Measurements from ENCODE around the gene SSR3.
"Not testable (repeated sequence)": the region's sequence is repeated elsewhere in the genome, so short reads cannot be mapped to it uniquely, and the experiment has no call there.

SSR3 gene

DNA sequence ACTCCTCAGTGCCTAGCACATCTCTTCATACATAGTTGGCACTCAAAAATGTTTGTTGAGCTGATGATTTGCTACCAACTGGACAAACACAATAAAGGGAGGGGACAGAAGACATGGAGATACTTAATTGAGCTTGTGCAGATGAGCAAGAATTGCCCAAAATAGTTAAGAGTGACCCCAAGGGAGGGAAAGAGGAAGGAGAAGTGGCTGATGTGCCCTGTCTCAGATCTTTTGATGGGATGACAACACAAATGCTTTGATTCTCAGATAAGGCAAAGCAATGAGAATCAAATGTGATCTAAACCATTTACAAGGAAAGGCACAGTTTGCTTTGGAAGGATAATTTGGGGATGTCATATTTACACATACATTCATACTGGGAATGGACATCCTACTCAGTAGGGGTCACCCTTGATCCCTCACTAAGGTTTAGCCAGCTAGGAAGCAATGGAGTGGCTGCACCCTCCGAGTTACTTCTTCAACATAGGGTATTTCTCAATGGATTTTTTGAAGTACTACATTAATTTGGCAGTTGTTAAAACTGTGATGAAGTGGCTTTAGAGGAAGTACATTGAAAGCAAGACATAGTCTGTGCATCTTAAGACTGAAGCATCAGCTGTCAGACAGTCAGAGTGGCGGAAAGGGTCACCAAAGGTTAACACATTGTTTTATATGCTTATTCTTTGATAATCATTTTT is 21.9 kb upstream of the SSR3 start:
- no peak for TF ChIP-seq CTCF (IDR thresholded peaks at IDR 0.05; ENCODE audit: low read length, missing control alignments)
- DNase-seq (ENCODE audit: low read depth), result peak; percentile 25

GRCh38 chr3:156576051-156576450 is 21.1 kb upstream of the SSR3 start:
- H3K4me3 ChIP-seq (replicated peaks; ENCODE audit: low read depth, low read length), result no peak overlapping the region
- no peak for DNase-seq (ENCODE audit: low read depth)
- TF ChIP-seq CTCF (IDR thresholded peaks at IDR 0.05; ENCODE audit: low read length, missing control alignments), result no peak

More for the DNA sequence above, 21.9 kb upstream of the SSR3 start:
- H3K4me3 ChIP-seq (replicated peaks; ENCODE audit: low read depth, low read length), result no peak overlapping the region

DNA sequence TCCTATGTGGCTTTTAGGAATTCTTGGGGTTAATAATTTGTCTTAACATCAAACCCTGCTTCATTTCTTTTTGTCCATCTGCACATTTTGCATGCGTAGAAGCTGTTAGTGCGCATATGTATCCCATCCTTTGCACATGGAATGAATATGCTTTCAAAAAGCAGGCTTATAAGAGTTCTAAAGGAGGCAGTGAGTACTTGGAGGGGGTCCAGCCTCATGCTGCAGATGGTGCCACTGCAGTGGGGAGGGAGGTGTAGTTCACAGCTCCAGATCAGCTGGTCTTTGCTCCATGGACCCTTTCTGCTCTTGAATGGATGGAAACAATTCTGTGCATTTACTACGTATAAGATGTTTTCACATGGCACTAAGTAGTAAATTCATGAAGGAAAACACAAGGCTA is 20.7 kb upstream of the SSR3 start:
- no peak for TF ChIP-seq CTCF (IDR thresholded peaks at IDR 0.05; ENCODE audit: low read length, missing control alignments)
- no peak for DNase-seq (ENCODE audit: low read depth)
- H3K4me3 ChIP-seq (replicated peaks; ENCODE audit: low read depth, low read length), result no peak overlapping the region

DNA sequence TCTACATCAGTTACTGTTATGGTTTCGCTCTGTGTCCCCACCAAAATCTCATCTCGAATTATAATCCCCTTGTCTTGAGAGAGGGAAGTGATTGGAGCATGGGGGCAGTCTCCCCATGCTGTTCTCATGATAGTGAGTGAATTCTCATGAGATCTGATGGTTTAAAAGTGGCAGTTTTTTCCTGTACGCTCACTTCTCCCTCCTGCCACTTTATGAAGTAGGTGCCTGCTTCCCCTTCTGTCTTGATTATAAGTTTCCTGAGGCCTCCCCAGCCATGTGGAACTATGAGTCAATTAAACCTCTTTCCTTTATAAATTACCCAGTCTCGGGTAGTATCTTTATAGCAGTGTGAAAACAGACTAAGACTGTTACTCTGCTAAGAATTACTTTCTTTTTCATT is 15.0 kb upstream of the SSR3 start:
- DNase-seq (ENCODE audit: low read depth); H3K4me3 ChIP-seq (replicated peaks; ENCODE audit: low read depth, low read length): not testable (repeated sequence)

DNA sequence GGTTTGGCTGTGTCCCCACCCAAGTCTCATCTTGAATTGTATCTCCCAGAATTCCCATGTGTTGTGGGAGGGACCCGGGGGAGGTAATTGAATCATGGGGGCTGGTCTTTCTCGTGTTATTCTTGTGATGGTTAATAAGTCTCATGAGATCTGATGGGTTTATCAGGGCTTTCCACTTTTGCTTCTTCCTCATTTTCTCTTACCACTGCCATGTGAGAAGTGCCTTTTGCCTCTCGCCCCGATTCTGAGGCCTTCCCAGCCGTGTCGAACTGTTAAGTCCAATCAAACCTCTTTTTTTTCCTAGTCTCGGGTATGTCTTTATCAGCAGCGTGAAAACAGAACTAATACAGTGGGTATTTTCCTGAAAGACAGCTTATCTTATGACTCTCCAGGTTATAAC is 14.1 kb upstream of the SSR3 start:
- H3K4me3 ChIP-seq (replicated peaks; ENCODE audit: low read depth, low read length); DNase-seq (ENCODE audit: low read depth): not testable (repeated sequence)

GRCh38 chr3:156563900-156564682 is 9.2 kb upstream of the SSR3 start:
- DNase-seq (ENCODE audit: low read depth), result no peak
- no peak for TF ChIP-seq CTCF (IDR thresholded peaks at IDR 0.05; ENCODE audit: low read length, missing control alignments)
- H3K4me3 ChIP-seq (replicated peaks; ENCODE audit: low read depth, low read length), result no peak overlapping the region

GRCh38 chr3:156562486-156562885 is 7.6 kb upstream of the SSR3 start:
- not testable (repeated sequence) for DNase-seq (ENCODE audit: low read depth); H3K4me3 ChIP-seq (replicated peaks; ENCODE audit: low read depth, low read length)

GRCh38 chr3:156561533-156561932 is 6.6 kb upstream of the SSR3 start:
- DNase-seq (ENCODE audit: low read depth), result no peak
- TF ChIP-seq CTCF (IDR thresholded peaks at IDR 0.05; ENCODE audit: low read length, missing control alignments), result no peak
- no peak overlapping the region for H3K4me3 ChIP-seq (replicated peaks; ENCODE audit: low read depth, low read length)
